ENCODE data around the gene PLSCR5. TPM values are rescaled to one million over a fixed set of nuclear protein-coding genes. Genes with fewer than 3 reads are reported as not detected.

The PLSCR5 gene
- total and polyA plus RNA-seq, 7 experiments from 2014 or later: not detected

DNA sequence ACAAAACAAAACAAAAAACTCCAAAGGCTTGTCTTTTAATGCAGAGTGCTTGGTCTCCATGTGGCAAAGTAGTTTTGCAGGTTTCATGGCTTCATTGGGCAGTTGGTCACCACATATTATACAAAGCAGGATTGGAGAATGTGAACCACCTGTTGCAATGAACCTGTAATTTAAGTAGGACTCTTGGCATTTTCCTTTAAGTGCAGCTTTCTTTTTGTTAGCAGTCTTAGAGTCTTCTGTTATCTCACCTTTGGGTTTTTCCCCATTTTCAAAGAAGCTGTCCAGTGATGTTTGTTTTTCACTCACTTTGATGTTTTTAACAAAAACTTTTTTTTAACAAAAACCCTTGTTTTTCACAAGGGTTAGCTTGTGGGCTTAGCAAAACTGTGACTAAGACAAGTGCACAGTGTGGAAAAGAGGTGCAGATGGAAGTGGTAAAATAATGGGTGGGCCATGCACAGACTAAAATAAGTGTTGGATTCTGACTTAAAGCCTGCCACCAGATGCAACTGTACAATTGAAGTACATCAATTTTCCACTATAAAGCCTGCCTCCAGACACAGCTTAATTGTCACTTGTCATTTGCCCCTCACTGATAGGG lies 57.8 kb downstream of the PLSCR5 start:
- peak overlapping the region in 1 of 10 donors; percentile 72 for H3K4me3 Mint-ChIP-seq
- no peaks in the 10 kb centered on the region for H3K27me3 Mint-ChIP-seq
- H3K27ac ChIP-seq (ENCODE audit: low read depth, low read length): no peak overlapping the region
- peaks cover 0 to 6% (median 0%) of the 10 kb centered on the region in 3 experiments for H3K36me3 ChIP-seq (ENCODE audit: control insufficient read depth in 2 of 3, insufficient read depth in 3 of 3, low read length in 3 of 3)
- no peaks in the 10 kb centered on the region for H3K27me3 ChIP-seq (ENCODE audit: control insufficient read depth in 2 of 2, insufficient read depth in 2 of 2, low read length in 2 of 2)
- ChIA-PET POLR2A (no interaction called here), CTCF (no interaction called here)
- H3K4me3 ChIP-seq (ENCODE audit: low read length): no peak overlapping the region
- peak overlapping the region in 4 of 9 donors; percentile 43 to 96 (median 68) for H3K27ac Mint-ChIP-seq
- peaks cover 20 to 69% (median 43%) of the 10 kb centered on the region in 7 donors for H3K4me1 Mint-ChIP-seq
- ATAC-seq (no peak), DNase-seq (no peak)
- H3K4me1 ChIP-seq (ENCODE audit: control insufficient read depth in 2 of 2, insufficient read depth in 2 of 2, low read length in 2 of 2): peaks cover 5 to 14% of the 10 kb centered on the region in 2 donors
- no peaks in the 10 kb centered on the region for H3K9me3 Mint-ChIP-seq
- no peaks in the 10 kb centered on the region for H3K9me3 ChIP-seq (ENCODE audit: control insufficient read depth in 2 of 3, low read length in 3 of 3)
- H3K36me3 Mint-ChIP-seq: peaks cover 0 to 11% (median 0%) of the 10 kb centered on the region in 5 donors
- intact Hi-C loops (cut with micrococcal nuclease): no loop called here

DNA sequence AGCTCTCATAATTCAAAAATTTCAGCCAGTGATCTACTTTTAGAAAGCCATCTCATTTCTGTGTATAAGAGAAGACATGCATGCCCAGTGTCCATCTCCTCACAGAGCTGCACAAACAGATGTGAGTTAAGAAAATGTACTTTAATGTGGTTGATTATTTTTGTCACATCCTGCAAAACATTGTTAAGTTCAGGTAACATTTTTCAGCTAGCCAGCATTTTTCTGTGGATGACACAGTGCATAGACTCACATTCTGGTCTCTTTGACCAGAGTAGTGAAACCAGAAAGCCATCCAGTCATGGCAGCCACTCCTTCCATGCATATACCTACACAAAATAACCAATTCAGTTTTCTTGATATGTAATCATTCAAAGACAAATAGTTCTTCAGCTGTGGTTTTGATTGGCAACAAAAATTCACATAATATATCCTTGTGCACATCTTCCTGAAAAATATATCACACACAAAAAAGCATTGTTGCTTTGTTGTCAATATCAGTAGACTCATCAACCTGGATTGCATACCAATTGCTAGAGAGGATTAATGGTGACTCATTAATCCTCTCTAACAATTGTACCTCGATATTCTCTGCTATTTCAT lies 58.7 kb downstream of the PLSCR5 start:
- ATAC-seq: no peak
- CTCF ChIA-PET: no interaction called here

DNA sequence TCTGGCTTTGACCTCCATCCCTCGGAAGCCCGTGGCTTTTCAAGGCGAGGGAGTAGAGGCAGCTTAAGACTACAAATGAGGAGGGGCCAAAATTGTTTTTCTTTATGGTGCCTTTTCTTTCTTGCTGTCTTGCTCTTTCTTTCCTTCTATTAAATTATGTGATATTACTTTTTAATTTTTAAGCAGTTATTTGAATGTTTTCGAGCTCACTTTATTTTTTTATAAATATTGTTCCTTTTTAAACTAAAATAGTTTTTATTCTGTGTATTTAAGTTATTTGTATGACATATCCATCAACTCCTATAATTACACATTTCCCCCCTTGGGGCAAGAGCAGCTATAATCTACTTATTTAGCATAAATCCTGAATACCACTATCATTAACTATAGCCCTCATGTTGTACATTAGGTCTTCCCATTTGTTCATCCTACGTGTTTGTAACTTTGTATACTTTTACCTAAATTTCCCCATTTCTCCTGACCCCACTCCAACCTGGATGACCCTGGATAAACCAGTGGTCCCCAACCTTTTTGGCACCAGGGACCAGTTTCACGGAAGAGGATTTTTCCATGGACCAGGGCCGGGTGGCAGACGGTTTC lies 60.1 kb downstream of the PLSCR5 start:
- Histone ChIP-seq H3K9me3 (ENCODE audit: control insufficient read depth in 2 of 3, low read length in 3 of 3) (no peaks in the 10 kb centered on the region), H3K27me3 (ENCODE audit: control insufficient read depth in 2 of 2, insufficient read depth in 2 of 2, low read length in 2 of 2) (no peaks in the 10 kb centered on the region), H3K4me1 (ENCODE audit: control insufficient read depth in 2 of 2, insufficient read depth in 2 of 2, low read length in 2 of 2) (peaks cover 12 to 31% of the 10 kb centered on the region in 2 donors), H3K36me3 (ENCODE audit: control insufficient read depth in 2 of 3, insufficient read depth in 3 of 3, low read length in 3 of 3) (peaks cover 0 to 6% (median 0%) of the 10 kb centered on the region in 3 experiments), H3K4me3 (ENCODE audit: low read length) (peak overlapping the region; percentile 82), H3K27ac (ENCODE audit: low read depth, low read length) (peak overlapping the region; percentile 68)
- ChIA-PET POLR2A (interaction anchor here (0.9 kb wide), 1 partner anchor 75 kb away, joined by 3 read pairs; the partner anchor contains the start of gene PLSCR2), CTCF (no interaction called here)
- Mint-ChIP-seq H3K36me3 (peaks cover 0 to 28% (median 0%) of the 10 kb centered on the region in 5 donors), H3K27me3 (no peaks in the 10 kb centered on the region), H3K9me3 (no peaks in the 10 kb centered on the region), H3K4me3 (peak overlapping the region; percentile 91 to 98 (median 93)), H3K4me1 (peaks cover 35 to 73% (median 58%) of the 10 kb centered on the region in 7 donors), H3K27ac (peak overlapping the region; percentile 29 to 97 (median 86))
- DNase-seq (no peak), ATAC-seq (no peak)
- intact Hi-C loops (cut with micrococcal nuclease): loop anchor here (1.0 to 5.0 kb wide), 4 partner anchors 32 to 76 kb away; partner anchors contain the start of gene PLSCR2 (in 1 of the 2)

More for the DNA sequence above, 58.7 kb downstream of the PLSCR5 start:
- Mint-ChIP-seq H3K9me3 (no peaks in the 10 kb centered on the region), H3K27me3 (no peaks in the 10 kb centered on the region), H3K4me1 (peaks cover 29 to 74% (median 52%) of the 10 kb centered on the region in 7 donors), H3K27ac (peak overlapping the region in 4 of 9 donors; percentile 37 to 96 (median 92)), H3K36me3 (peaks cover 0 to 19% (median 0%) of the 10 kb centered on the region in 5 donors), H3K4me3 (peak overlapping the region in 4 of 10 donors; percentile 12 to 72 (median 22))
- POLR2A ChIA-PET: no interaction called here
- no peak for DNase-seq
- Histone ChIP-seq H3K4me1 (ENCODE audit: control insufficient read depth in 2 of 2, insufficient read depth in 2 of 2, low read length in 2 of 2) (peaks cover 10 to 23% of the 10 kb centered on the region in 2 donors), H3K4me3 (ENCODE audit: low read length) (no peak overlapping the region), H3K27me3 (ENCODE audit: control insufficient read depth in 2 of 2, insufficient read depth in 2 of 2, low read length in 2 of 2) (no peaks in the 10 kb centered on the region), H3K27ac (ENCODE audit: low read depth, low read length) (no peak overlapping the region), H3K9me3 (ENCODE audit: control insufficient read depth in 2 of 3, low read length in 3 of 3) (no peaks in the 10 kb centered on the region), H3K36me3 (ENCODE audit: control insufficient read depth in 2 of 3, insufficient read depth in 3 of 3, low read length in 3 of 3) (peaks cover 0 to 6% (median 0%) of the 10 kb centered on the region in 3 experiments)
- intact Hi-C loops (cut with micrococcal nuclease): no loop called here

DNA sequence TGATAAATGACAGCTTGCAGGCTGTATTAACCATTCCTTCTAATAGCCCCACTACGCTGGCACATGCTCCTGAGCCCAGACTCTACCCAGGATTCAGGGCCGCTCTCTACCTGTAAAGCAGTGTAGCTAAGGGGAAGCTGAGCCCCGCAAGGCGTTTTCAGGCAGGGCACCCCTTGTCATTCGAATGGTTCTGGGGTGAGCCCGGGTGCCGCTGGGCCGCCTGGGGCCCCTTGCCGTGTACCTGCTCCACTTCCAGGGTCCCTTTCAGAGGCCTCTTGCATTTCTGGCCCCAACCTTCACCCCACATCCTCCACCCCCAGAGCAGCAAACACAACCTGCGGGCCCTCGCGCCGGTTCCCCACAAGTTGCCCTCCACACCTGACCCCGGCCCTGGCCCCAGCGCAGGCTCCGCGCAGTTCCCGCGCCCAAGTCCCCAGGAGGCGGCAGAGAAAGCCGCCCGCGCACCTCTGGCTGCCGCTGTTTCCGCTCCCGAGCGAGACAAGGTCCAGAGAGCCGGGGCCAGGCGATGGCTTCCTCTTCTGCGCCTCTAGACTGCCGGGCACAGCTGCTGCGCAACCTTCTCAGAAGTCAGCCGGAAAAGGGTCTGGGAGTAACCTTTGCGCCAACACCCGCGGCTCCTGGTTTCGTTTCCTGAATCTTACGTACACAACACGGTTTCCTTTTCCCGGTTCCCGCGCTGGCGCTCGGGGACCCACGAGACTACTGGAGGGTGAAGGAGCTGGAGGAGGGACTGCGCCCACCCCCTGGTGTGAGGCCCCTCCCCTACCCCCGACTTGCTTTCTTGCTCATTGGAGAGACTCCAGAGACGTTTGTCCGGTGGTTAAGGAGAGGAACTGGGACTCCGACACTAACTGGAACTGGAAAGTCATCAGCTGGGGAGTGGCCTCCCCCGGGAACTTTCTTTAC lies 60.9 kb downstream of the PLSCR5 start, which contains the start of gene PLSCR1:
Gene PLSCR1, minus strand, starts transcription at position 606 of the 927 bp plus-strand sequence. CDS start 8,055 bp downstream, outside the sequence.
- peak within 1 kb of the TSS; percentile 91 to 98 (median 93) for H3K4me3 Mint-ChIP-seq
- peaks cover 0 to 6% (median 0%) of the 10 kb centered on the region in 3 experiments for H3K36me3 ChIP-seq (ENCODE audit: control insufficient read depth in 2 of 3, insufficient read depth in 3 of 3, low read length in 3 of 3)
- H3K36me3 Mint-ChIP-seq: peaks cover 0 to 28% (median 0%) of the 10 kb centered on the region in 5 donors
- peak within 1 kb of the TSS; percentile 82 for H3K4me3 ChIP-seq (ENCODE audit: low read length)
- CTCF ChIA-PET: no interaction called here
- H3K27me3 Mint-ChIP-seq: no peaks in the 10 kb centered on the region
- intact Hi-C loops (cut with micrococcal nuclease): loop anchor here (1.0 to 5.0 kb wide), 4 partner anchors 31 to 75 kb away; partner anchors contain the start of gene PLSCR2 (in 1 of the 2)
- H3K27ac ChIP-seq (ENCODE audit: low read depth, low read length): peak within 1 kb of the TSS; percentile 68
- peak within 1 kb of the TSS; percentile 29 to 97 (median 86) for H3K27ac Mint-ChIP-seq
- no peaks in the 10 kb centered on the region for H3K27me3 ChIP-seq (ENCODE audit: control insufficient read depth in 2 of 2, insufficient read depth in 2 of 2, low read length in 2 of 2)
- H3K4me1 Mint-ChIP-seq: peaks cover 36 to 73% (median 57%) of the 10 kb centered on the region in 7 donors
- no peaks in the 10 kb centered on the region for H3K9me3 Mint-ChIP-seq
- H3K9me3 ChIP-seq (ENCODE audit: control insufficient read depth in 2 of 3, low read length in 3 of 3): no peaks in the 10 kb centered on the region
- peak; percentile 86 for ATAC-seq
- H3K4me1 ChIP-seq (ENCODE audit: control insufficient read depth in 2 of 2, insufficient read depth in 2 of 2, low read length in 2 of 2): peaks cover 12 to 28% of the 10 kb centered on the region in 2 donors
- POLR2A ChIA-PET: interaction anchor here (0.9 kb wide), 1 partner anchor 74 kb away, joined by 3 read pairs; the partner anchor contains the start of gene PLSCR2
- peak; percentile 40 to 77 (median 55) for DNase-seq

DNA sequence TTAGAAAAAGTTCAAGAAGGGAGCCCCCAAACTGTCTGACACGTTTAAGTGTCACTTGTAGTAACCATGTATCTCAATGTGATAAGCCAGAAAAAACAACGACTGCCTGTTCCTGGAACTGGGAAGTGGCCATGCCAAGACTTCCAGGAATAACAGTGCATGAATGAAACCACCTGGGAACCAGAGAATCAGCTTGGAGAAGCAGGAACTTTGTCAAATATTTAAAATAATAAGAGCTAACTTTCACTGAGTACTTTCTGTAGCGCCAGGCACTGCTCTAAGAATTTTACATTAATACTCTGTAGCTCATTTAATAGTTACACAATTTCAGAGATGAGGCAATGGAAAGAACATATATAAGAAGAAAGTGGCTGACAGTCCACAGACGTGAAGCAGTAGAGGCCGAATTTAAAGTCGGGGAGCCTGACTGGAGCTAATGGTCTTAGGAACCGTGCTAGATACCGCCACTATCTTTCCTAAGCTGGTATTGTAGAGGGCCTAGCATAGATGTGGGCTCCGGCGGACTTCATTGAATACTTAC lies 61.6 kb downstream of the PLSCR5 start:
- no peaks in the 10 kb centered on the region for H3K27me3 Mint-ChIP-seq
- Histone ChIP-seq H3K9me3 (ENCODE audit: control insufficient read depth in 2 of 3, low read length in 3 of 3) (no peaks in the 10 kb centered on the region), H3K4me1 (ENCODE audit: control insufficient read depth in 2 of 2, insufficient read depth in 2 of 2, low read length in 2 of 2) (peaks cover 12 to 28% of the 10 kb centered on the region in 2 donors), H3K36me3 (ENCODE audit: control insufficient read depth in 2 of 3, insufficient read depth in 3 of 3, low read length in 3 of 3) (peaks cover 0 to 6% (median 0%) of the 10 kb centered on the region in 3 experiments), H3K4me3 (ENCODE audit: low read length) (peak overlapping the region; percentile 82), H3K27me3 (ENCODE audit: control insufficient read depth in 2 of 2, insufficient read depth in 2 of 2, low read length in 2 of 2) (no peaks in the 10 kb centered on the region), H3K27ac (ENCODE audit: low read depth, low read length) (no peak overlapping the region)
- ChIA-PET CTCF (no interaction called here), POLR2A (no interaction called here)
- intact Hi-C loops (cut with micrococcal nuclease): loop anchor here (1.0 to 5.0 kb wide), 6 partner anchors 8 to 75 kb away; partner anchors contain the start of gene PLSCR2 (in 2 of the 2)
- H3K9me3 Mint-ChIP-seq: no peaks in the 10 kb centered on the region
- ATAC-seq (no peak), DNase-seq (peak in 1 of 9 donors; percentile 9)
- peaks cover 36 to 71% (median 61%) of the 10 kb centered on the region in 7 donors for H3K4me1 Mint-ChIP-seq
- H3K4me3 Mint-ChIP-seq: peak overlapping the region; percentile 91 to 98 (median 93)
- peak overlapping the region in 8 of 9 donors; percentile 29 to 97 (median 89) for H3K27ac Mint-ChIP-seq
- H3K36me3 Mint-ChIP-seq: peaks cover 0 to 32% (median 0%) of the 10 kb centered on the region in 5 donors

All from naive thymus-derived CD4-positive, alpha-beta T cell (primary cell).